Adipose tissue (tissue), 3 donors: ENCODE data around the gene PARD3. TPM values are rescaled to one million over a fixed set of nuclear protein-coding genes. Genes with fewer than 3 reads are reported as not detected.

Source experiments
- H3K27ac ChIP-seq: one replicate; pipeline ENCODE4 v1.5.1; 2013; ENCODE audit warnings: low read depth, low read length
- WGBS, 3 donors: extraction: QIAGEN DNeasy Blood & Tissue Kit; methylation state at CpG; one replicate each; pipeline ENCODE4 v1.1.7; 2013; 5-methylcytosine and 5-hydroxymethylcytosine counted together
- polyA plus RNA-seq, 3 donors: library from polyadenylated mRNA; stranded (reverse); fragments of 200-250 nt; gene quantifications; one replicate each; pipeline ENCODE4 v1.2.3, GENCODE V29; 2013
- donor health status: healthy with polysubstance abuse.
- donor health status: Bipolar disorder and iron deficiency.
- donor health status: healthy.

PARD3 gene
- polyA plus RNA-seq, 3 donors = 11.2 to 20.6 (median 17.2) TPM

DNA sequence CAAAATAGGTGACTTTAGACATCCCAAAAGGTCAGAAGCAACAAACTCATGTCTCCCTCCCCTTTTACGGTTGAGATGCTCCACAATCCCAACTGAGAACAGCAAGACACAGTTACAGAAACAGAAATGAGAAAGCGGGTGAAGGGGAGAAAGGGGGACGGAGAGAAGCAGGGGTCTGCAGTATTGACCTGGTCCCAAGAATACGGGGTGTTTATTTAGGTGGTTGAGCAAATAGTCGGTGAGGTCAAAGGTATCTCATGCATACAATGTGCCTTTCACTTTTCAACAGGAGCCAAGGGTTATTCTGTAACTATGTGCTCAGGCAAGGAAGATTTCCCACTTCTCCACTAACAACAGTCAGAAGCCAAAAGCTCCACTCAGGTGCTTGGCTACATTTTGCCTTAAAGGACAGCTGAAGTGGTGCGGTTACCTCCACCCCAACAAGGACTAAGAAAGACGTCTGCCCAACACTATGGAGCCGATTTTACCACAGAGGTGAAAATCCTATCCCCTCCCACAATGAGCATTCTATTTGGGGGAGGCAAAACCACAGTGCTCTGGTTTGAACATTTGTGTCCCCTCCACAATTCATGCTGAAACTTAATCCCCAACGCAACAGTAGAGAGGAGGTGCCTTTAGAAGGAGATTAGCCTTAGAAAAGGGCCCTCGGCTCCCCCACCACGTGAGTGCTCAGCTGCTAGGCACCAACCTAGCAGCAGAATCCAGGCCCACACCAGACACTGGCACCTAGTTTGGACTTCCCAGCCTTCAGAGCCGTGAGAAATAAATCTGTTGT, 77.9 kb downstream of the PARD3 start:
- H3K27ac ChIP-seq = no peak overlapping the region
- WGBS, 3 donors = 59 to 87% (median 84%) methylated on average over 12 of the region's 12 CpGs

DNA sequence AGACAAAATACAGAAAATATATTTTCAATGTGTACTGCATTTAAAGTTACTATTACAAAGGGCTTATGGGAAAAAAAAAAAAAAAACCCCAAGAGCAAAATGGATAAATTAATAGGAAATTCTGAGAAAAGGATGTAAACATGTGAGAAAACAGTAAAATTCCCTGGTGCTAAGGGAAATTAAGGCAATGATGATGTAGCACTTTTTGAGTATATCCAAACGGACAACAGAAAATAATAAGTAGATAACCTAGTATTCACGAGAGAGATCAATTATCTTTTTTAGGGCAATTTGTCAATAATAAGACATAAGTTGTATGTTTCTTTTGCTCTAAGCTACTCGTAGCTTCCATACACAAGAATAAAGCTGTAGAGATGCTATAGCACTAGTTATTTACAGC, 80.2 kb downstream of the PARD3 start:
- no peak overlapping the region for H3K27ac ChIP-seq
- 79 to 90% (median 85%) methylated on average over 3 of the region's 3 CpGs for WGBS, 3 donors

DNA sequence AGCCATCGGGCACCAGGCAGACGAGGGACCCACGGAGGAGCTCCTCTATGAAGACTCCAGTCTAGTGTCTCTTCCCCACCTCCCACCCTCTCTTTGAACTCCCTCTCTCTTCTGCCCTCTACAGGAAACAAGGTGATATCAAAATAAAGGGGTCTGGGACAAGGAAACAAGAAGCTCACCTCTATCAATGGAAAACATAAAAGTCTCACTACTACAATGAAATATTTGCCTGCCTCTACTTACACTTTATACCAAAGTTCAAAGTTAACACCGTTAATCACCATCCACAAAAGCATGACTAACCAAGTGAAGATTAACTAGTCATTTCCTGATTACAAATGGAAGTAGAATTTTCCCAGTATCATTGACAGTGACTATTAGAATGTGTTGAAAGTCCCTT, 82.2 kb downstream of the PARD3 start:
- WGBS, 3 donors = 79 to 88% (median 83%) methylated on average over 4 of the region's 4 CpGs
- H3K27ac ChIP-seq = no peak overlapping the region

DNA sequence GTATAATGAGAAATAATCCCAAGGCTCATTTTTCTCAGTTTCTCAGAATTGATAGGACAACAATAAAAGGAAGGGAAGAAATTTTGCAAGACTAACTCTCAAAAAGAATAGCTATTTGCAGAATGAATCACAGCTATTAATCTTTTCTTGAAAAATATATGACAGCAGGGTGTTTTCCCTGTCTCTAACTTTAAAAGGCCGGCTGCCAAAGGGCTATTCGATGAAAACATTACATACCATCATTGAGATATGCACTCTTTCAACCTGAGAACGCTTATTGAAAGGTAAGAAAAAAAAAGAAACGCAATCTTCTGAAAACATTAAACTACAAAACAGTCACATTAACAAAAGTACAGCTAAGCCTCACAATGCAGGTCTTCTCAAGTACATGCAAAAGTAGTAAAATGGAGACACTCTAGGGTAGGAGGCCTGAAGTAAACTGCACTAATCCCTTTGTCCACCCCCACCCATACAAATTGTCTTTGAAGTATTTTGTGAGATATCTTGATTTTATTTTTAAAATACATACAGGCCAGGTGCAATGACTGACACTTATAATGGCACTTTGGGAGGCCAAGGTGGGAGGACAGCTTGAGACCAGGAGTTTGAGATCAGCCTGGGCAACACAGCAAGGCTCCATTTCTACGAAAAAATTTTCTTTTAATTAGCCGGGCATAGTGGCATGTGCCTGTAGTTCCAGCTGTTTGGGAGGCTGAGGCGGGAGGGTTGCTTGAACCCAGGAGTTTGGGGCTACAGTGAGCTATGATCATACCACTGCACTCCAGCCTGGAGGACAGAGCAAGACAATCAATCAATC, 83.0 kb downstream of the PARD3 start:
- H3K27ac ChIP-seq = no peak overlapping the region
- 57 to 74% (median 68%) methylated on average over 7 of the region's 7 CpGs for WGBS, 3 donors

DNA sequence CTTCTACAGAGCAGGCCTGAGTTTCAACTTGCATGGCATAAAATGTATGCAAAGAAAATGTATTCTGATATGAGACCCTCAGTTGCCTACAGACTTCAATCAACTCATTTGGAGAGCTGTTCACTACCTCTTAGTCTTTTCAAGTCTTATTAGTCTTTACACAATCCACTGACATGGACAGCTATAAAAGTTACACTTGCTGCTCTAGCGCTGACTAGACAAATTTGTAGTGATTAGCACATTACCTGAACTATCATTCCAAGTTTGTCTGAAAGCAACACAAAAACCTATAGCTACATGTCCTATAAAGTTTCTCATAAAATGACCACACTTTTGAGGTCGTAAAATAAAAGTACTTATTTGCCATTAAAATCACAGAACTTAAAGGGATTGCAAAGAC, 83.9 kb downstream of the PARD3 start:
- 85 to 89% (median 86%) methylated on average over 2 of the region's 2 CpGs for WGBS, 3 donors
- no peak overlapping the region for H3K27ac ChIP-seq

DNA sequence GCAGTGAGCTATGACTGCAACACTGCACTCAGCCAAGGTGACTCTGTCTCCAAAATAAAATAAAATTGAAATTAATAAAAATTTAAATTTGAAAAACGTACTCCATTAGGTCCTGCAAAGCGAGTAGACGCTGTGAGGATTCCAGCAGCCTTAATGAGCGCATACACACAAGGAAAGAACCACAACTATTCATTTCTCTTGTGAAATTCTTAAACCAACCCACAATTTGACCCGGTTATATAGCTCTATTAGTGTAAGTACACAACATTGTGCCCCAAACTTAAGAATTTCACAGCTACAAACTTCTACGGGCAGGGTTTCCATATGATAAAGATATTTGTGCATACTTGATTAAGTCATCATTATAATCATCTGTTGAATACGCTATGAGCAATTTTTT, 84.4 kb downstream of the PARD3 start:
- 92 to 94% (median 93%) methylated on average over 7 of the region's 7 CpGs for WGBS, 3 donors
- H3K27ac ChIP-seq = no peak overlapping the region

DNA sequence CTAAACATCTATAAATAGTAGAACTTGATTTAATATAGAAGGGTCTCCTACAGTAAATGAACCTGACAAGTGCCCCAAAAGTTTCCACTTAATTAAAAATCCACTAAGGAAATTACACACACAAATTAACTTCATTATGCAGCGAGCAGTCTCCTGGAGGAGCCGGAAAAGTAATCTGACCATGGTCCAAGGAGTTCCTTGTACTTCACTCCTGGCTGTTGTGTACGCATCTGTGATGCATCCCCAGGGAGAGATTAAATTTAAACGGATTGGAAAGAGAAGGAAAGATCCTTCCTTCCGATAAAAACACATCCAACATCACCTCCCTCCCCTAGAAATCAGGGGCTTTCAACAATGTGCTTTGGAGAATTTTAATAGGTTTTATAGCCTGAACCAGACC, 85.5 kb downstream of the PARD3 start:
- 34 to 60% (median 54%) methylated on average over 5 of the region's 5 CpGs for WGBS, 3 donors
- H3K27ac ChIP-seq = no peak overlapping the region

DNA sequence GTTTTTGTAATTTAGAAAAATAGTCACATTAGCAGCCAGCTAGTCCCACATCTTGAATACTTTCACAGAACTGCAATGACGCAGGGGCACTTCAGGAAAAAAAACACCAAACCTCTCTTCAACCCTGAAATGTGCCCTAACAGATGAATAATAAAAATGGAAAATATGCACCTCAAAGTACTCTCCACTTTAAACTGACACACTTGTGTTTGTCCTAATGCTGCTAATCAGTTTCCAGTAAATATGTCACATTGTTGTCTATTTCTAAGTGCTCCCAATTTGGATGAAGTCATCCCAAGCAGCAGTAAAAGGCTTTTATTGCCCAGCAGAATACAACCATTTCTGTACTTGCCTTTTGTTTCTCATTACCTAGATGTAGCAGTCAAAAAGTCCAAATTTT, 86.7 kb downstream of the PARD3 start:
- H3K27ac ChIP-seq = no peak overlapping the region
- WGBS, 3 donors = 91 to 96% (median 96%) methylated on average over 1 of the region's 1 CpG

DNA sequence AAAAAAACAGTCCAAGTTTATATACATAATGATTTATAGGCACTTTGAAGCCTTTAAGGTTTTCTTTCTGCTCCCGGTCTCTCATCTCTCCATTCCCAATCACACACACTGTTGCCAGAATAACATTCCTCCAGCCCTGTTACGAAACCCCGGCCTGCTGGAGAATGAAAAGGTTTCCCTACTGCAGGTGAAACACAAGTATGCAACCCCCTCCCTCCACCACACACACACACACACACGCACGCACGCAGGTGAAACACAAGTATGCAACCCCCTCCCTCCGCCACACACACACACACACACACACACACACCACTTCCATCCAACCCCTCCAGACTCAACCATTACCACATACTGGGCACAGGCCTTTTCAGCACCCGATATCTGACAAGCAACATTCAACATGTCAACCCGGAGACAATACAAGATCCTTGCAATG, 87.5 kb downstream of the PARD3 start:
- 72 to 83% (median 80%) methylated on average over 9 of the region's 9 CpGs for WGBS, 3 donors
- H3K27ac ChIP-seq = no peak overlapping the region

DNA sequence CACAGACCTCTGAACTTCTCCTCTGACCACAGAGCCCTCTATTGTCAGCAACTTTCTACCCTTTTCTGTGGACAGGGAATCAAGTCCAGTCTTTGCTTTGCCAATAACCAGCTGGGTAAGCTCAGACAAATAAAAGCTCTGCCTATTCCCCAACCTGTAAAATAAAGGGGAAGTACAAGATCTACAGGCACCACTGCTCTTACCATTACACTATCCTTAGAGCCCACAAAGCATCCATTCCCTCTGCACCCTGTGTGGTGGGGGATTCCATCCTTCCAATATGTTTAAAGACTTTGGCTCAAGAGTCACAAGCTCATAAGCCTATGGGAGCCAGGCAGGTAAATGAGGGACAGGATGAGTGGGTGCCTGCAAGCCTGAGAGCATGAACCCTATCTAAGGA, 88.2 kb downstream of the PARD3 start:
- H3K27ac ChIP-seq = no peak overlapping the region

DNA sequence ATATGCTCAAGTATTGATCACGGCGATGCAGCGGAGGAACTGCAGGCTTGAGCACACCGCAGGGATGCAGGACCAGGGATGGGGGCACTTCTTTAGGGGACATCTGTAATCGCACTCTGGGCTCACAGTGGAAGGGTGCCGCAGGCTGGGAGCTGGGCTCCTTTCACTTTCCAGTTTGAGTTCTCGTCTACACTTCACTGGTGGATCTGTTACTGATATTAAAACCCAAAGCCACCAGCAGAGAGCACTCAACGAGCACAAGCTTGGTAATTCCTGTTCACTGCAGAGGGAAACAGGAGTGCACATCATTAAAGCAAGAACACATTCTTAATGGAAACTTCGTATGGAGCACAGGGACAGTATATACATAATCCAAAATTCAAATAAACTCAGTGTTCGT, 91.3 kb downstream of the PARD3 start:
- 32 to 51% (median 47%) methylated on average over 10 of the region's 10 CpGs for WGBS, 3 donors
- H3K27ac ChIP-seq = no peak overlapping the region

DNA sequence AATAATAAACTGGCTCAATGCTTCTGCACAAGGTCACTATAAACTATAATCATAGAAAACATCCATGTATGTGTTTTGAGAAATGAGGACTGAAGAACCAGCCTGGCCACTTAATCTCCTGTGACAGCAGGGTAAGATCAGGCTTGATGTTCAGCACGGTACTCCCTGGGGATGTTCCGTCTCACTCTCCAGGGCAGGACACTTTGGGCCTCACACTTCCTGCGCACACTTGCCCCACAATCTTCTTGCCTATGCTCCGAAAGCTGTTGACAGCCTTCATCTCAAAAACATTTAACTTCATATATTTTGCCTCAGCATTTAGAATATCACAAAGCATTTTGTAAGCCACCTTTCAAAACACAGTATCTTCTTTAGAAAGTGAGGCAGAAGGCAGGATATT, 92.7 kb downstream of the PARD3 start:
- WGBS, 3 donors = 69 to 85% (median 79%) methylated on average over 4 of the region's 4 CpGs
- H3K27ac ChIP-seq = no peak overlapping the region

DNA sequence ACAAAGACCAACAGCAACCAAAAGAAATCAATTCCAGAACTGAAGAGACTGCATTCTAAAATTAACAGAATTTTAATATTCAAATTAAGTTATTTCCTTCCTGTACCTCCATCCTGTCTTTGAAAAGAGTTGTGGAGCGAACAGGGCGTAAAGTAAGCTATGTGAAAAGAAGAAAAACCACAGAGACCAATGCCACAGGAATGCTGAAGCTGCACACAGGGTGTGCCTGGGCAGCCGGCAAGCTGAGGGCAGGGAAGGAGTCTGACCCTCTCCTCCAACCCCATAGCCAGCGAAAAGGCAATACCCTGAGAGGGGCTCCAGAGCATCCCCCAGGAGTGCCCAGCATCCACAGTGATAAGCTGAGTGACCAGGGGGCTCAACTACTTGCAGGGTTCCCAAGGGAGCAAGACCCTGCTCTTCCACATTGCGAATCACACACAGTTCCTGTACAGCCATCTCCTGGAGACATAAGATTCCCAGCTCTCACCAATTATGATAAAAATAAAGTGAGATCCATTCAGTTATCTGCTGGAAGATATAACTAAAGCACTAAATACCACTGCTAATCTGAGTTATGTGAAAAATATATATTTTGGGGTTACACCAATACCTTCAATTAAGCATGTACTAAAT, 93.8 kb downstream of the PARD3 start:
- no peak overlapping the region for H3K27ac ChIP-seq
- WGBS, 3 donors = 63 to 84% (median 65%) methylated on average over 5 of the region's 5 CpGs

DNA sequence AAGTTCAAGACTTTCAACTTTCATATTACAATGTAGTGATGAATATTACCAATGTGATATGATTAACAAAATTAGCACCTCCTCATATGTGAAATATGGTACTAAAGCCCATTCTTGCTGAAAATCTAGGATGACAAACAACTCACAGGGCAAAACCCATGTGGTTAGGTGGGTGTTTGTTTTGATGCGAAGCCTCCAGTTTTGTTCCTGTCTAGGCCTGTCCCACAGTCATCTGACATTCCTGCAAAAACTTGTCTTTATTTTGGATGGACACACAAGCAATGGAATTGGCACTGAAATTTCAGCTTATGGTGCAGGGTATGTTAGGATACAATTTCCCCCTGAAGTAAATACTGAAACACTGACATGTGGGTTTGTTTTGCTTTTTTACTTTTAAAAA, 95.3 kb downstream of the PARD3 start:
- H3K27ac ChIP-seq = no peak overlapping the region
- WGBS, 3 donors = 34 to 97% (median 97%) methylated on average over 1 of the region's 1 CpG

DNA sequence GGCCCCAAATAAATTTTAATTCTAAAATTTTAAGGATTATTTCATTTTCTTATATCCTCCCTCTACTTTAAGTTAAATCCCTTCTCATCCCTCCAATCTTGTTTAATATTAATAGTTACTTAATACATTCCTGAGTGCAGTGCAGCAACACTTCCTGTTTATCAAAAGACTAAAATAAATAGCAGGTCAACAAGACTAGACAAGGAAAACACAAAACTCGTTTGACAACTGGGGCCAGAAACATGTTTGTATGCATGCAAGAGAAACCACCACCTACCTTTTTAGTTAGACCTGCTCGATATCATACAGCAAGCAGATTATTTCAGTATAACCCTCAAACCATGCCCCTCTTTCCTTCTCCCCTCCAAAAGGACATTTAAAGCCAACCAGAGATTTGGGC, 95.8 kb downstream of the PARD3 start:
- H3K27ac ChIP-seq = no peak overlapping the region
- 56 to 66% (median 64%) methylated on average over 2 of the region's 2 CpGs for WGBS, 3 donors

DNA sequence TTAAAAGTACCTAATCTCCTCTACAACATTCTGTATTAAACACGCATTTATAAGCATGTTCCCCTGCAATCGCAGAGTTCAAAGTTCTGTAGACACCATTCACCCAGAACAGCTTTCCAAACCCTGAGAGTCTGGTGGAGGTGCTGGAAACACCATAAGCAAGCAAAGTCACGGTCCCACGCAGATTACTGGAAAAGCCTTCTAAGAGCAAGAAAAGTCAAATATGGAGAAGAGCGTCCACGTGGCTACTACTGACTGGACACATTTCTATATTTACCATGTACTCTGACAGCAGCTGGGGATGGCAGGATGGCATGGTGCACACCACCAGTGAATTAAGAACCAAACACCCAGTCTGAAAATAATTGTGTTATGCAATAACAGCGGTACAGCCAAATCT, 97.7 kb downstream of the PARD3 start:
- H3K27ac ChIP-seq = no peak overlapping the region
- 67 to 89% (median 89%) methylated on average over 7 of the region's 7 CpGs for WGBS, 3 donors

DNA sequence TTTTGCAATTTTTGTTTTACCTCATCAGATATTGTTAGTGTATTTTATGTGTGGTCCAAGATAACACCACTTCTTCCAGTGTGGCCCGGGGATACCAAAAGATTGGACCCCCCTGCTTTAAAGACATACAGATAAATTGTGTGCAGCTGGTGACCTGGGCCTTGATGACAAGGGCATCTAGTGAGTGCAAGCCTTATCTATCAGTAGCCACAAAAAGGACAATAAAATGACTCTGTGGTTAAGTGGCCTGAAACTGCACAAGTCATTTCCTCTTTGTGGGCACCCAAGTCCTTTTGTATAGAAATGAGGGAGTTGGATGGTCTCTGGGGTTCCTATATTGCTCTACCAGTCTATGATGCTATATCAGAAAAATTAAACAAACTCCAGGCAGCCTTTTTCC, 98.1 kb downstream of the PARD3 start:
- WGBS, 3 donors = 16 to 69% (median 29%) methylated on average over 1 of the region's 1 CpG

DNA sequence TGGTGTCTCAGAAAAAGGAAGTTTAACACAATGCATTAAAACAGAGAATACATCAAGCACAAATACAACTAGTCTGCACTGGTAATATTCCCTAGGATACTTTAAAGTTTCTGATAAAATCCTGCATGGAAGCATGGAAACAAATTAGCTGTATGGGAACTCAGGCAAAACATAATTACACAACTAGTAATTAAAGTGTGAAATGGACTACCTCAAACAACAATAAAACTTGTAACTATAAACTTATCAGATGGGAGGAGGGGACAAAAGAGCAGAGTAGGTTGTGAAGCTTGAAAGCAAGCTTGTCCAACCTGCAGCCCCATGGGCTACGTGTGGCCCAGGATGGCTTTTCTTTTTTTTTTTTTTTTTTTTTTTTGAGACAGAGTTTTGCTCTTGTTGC, 98.9 kb downstream of the PARD3 start:
- no peak overlapping the region for H3K27ac ChIP-seq
- 69 to 87% (median 71%) methylated on average over 1 of the region's 1 CpG for WGBS, 3 donors

More for the DNA sequence above, 98.1 kb downstream of the PARD3 start:
- H3K27ac ChIP-seq = no peak overlapping the region

DNA sequence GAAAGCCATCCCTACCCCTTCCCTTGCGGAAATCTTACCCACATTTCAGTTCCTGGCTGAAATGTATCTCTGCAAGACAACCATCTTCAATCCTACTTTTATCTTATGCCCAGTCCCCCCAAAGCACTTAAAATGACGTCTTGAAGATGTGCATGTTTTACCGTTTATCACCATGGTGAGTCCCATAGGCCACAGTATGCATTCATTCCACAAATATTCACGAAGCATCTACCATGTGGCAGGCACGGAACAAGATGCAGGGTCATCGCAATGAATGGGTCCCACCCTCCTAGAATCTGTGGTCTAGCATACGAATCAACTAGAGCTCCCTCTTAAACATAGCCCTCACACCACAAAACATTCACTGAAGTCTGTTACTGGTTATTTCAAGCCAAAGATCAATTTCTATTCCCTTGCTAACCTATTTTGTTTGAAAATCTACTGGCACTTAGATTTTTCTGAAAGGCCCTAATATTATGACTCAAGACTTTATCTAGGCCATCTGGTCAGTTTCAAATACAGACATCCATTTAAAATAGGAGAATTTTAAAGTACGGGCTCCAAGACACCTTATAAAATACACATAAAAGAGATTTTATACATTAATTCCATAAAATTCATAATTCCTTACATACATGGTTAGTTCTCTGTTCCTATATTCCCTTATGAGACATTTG, 99.4 kb downstream of the PARD3 start:
- H3K27ac ChIP-seq = no peak overlapping the region
- WGBS, 3 donors = 84 to 93% (median 89%) methylated on average over 8 of the region's 8 CpGs
